HG03439 (cell line): Measurements from ENCODE around the gene MKNK2.
"Not testable (repeated sequence)": the region's sequence is repeated elsewhere in the genome, so short reads cannot be mapped to it uniquely, and the experiment has no call there.

ENCODE experiments used
- ATAC-seq: cut with Tn5 transposase; IDR thresholded peaks from one replicate; pipeline ENCODE4 v1.9.1; 2021; ENCODE audit warnings: mild to moderate bottlenecking, moderate library complexity; ENCODE audit not compliant: unreplicated experiment

MKNK2 gene

GRCh38 chr19:2044709-2045500, 6.1 kb downstream of the MKNK2 start:
- ATAC-seq = no peak

DNA sequence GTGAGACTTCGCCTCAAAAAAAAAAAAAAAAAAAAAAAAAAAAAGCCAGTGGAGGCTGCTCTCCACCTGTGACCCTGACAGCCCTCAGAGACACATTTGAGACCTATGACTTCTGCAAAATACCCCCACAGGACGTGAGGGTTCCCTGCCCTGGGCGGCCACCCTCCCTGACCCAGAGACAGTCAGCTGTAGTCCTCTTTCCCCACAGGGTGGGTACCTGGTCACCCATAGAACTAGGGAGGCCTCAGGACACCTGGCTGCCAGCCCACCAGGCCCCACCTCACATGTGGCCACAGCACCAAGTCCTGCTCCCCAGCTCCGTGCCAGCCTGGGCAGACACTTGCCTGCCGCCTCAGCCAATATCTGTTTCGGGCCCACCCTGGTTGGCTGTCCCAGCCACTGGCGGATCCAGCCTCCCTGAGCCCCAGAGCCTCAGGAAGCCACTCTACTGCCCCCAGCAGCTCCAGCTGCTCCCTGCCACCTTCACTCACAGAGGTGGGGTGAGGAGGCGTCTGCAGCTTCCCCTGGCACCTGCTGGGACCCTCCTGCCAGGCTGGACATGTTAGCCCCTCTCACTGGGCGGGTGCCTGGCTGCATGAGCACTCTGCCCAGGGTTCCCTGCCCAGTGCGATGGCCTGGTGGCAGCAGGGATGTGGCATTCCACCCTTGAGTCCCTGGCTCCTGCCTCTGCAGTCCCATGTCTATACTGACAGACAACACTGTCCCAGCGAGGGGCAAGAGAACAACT, 6.9 kb downstream of the MKNK2 start:
- ATAC-seq = no peak

DNA sequence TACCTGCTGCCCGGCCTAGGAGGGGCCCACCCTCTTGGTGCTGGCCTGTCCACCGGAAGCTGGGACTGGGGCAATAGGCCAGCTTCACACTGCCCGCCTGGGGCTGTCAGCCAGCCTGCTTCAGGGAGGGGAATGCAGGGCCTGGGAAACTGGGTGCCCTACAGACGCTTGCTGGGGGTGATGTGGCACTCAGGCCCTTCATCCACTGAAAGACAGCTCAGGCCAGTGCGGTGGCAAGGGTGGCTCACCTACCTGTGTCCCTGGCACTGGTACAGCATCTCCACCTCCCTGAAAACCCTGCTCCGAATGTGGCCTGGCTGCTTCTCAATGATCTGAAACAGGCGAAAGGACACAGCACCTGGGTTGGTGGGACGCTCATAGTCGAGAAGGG, 7.8 kb downstream of the MKNK2 start:
- no peak for ATAC-seq

DNA sequence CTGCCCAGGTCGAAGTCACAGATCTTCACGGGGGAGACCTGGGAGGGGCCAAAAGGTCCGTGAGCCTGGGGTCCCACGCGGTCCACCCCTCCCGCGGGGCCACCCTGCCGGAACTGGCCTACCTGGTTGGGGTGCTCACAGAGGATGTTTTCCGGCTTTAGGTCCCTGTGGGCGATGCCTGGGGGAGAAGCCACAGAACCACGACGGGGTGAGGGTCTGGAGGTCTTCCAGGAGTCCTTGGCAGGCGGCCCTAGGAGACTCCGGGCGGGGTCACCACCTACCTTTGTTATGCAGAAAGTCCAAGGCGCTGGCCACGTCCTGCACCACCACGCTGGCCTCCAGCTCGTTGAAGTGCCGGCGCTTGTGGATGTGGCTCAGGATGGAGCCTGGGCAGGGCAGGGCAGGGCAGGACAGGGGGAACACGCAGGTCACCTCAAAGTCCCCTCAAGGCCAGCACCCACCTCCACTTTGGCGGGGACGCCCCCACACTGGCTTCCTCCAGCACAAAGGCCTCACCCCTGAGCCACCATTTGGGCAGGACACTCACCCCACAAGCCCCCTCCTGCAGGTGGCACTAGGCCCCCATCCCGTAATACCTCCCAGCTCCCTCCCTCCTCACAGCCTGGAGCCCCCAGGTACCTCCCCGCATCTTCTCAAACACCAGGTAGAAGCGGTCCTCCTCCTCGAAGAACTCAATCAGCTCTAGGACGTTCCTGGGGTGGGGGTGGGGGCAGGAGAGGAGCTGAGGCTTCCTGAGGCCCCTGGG, 8.4 kb downstream of the MKNK2 start:
- ATAC-seq = peak; percentile 6

DNA sequence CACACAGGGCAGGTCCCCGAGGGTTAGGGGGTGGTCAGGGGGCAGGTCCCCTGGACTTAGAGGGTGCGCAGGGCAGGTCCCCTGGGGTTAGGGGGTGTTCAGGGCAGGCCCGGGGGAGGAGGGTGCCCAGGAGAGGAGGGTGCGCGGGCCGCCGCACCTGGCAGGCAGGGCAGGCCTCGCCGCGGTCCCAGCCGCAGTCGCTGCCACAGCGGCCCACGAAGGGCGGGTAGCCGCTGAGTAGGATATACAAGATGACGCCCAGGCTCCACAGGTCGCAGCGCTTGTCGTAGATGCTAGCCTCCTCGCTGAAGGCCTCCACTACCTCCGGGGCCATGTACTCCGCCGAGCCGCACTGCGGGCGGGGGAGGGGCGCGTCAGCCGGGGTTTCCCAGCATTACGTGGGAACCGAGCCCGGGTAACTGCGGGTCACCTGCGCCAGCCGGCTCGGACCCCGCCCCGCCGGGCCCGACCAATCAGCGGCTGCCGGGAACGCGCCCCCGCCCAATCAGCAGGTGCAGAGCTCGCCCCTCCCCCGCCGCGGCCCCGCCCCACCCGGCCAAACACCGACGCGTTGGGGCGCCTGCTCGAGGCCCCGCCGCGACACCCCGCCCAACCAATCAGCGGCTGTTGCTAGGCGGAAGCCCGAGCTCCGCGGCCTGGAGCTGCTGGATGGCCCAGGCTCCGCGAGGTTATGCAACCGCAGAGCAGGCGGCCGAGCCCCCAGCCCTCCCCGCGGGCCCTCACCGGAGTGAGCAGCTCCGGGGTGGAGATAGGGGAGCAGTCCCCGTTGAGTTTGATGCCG, 9.2 kb downstream of the MKNK2 start:
- peak; percentile 55 for ATAC-seq

DNA sequence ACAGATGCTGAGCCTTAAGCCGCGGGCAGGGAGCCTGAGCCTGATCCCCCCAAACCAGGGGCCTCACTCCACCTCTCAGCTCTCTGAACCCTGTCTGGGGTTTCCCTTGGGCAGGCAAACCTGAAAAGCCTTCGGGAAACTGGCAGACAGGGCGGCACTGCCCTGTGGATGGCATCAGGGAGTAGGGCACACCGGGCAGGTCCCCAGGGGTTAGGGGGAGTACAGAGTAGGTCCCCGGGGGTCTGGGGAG, 9.7 kb downstream of the MKNK2 start:
- no peak for ATAC-seq

DNA sequence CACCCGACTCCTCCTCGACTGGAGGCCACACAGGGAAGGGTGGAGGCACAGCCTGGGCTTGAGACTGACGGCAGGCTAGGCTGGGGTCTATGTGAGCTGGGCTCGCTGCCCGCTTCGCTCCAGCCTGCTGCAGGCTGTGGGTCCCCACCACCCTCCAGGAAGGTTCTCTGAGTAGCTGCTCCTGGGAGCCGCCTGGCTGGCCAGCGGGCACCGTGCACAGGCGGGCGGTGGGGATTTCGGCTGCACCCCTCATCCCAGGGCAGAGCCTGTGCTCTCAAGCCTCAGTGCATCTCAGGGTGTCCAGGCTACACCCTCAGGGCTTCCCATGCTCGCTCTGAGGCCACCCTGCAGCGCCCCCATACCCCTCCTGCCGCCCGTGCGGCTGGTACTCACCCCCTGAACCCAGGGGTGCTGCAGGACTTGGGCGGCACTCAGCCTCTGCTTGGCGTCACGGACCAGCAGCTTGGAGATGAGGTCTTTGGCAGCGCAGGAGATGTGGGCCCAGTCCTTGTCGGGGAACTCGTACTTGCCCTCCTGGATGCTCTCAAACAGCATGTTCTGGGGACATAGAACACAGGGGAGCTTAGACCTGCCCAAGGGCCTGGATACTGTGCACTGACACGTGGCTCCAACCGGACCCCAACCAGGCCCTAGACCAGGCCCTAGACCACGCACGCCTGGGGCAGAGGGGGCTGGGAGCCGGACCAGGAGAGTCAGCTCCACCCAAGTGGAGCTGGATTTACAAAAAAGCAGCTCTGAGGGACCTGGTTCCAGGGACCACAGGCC, 10.2 kb downstream of the MKNK2 start:
- ATAC-seq = no peak

DNA sequence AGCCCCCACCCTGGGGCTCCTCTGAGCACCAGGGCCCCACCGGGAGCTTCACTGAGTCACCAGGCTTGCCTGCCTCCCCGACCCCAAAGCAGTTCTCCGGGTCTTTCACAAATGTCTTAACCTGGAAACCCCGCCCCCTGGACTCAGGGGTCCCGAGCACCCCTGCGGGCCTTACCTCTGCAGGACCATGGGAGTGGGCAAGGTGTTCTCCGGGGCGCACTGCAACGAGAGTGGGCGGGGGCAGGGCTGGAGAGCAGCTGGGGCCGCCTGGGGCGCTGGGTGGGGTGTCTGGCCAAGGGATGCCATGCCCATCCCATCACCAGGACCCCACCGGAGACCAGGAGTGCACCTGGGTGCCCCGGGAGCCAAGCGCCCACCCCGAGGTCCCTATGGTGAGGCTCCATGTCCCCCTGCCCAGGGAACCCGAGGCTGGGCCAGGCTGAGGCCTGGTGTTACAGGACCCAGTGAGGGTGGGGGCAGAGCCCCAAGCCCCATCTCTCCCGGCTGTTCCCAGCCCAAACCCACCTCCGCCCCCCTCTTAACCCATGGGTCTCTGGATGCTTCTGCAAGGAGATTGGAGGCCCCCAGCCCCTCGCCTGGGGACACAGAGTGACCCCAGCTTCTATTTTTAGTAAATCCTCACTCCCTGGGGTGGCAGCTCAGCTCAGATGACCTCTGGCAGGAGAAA, 10.9 kb downstream of the MKNK2 start:
- no peak for ATAC-seq

DNA sequence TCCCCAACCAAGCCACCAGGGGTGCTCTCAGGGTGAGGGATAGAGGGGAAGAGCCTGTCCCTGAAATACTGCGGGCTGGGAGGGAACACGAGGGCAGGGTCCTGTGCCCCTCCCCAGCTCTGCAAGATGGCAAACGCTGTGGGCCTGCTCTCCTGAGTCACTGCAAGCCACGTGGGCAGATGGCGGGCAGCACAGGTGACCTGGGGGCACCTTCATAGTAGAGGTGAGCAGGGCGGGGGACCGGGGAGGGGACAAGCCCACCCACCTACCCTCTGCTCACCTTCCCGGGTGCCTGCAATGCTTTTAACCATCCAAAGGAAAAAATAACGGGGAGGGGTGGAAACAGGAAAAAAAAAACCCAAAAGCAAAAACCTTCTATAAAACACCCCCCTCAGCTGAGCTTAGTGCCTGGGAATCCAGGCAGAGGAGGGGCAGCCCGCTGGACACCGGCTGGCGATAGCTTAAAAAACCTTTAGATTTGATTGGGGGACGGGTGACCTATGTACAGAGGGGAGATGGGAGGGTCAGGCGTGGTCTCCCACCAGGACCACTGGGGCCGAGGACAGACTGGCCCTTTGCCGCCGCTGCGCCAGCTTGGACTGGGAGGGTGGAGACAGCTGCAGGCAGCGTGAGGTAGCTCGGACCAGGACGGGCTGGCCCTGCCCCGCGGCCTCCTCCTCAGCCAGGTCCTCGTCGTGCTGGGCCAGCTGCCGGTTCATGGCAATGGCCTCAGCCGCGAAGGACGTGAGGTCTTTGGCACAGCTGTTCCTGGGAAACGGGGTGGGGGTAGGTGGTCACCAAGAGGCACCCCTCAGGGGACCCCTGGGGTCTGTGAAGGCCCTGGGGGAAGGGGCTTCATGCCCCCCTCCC, 11.7 kb downstream of the MKNK2 start:
- no peak for ATAC-seq

DNA sequence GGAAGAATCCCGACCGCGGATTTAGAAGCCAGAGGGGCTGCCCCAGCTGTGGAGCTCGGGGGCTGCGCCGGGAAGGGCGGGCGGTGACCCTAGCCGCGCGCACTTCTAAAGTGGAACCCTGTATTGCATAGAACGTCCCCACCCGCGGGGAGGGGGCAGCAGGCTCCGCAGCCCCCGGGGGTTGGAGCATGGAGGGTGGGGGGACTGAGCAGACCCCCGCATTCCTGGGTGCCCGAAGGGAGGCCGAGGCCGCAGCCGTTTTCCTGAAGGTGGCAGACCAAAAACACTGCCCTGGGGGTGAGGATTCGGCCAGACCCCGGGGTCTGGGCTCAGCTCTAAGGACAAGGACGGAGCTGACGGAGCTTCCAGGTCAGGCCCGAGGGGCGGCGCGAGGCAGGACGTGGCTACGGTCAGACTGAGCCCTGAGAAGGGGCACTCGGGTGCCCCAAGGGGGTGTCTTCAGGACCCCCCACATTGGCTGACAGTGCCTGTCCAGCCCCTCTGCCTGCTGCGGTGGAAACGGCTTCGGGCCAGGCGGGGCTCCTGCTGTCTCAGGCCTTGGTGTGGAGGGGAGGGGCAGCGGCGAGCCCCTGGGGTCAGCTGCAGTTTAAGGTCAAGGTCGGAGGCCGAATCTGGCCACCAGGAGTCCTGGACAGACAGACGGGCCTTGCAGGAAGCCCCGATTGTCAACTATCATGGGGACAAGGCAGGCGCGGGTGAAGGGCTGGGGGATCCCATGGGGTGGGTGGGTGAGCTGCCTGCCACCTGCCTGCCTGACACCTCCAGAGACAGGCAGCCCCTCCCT, 12.6 kb downstream of the MKNK2 start:
- no peak for ATAC-seq

GRCh38 chr19:2037651-2038255, 13.3 kb downstream of the MKNK2 start:
- no peak for ATAC-seq

DNA sequence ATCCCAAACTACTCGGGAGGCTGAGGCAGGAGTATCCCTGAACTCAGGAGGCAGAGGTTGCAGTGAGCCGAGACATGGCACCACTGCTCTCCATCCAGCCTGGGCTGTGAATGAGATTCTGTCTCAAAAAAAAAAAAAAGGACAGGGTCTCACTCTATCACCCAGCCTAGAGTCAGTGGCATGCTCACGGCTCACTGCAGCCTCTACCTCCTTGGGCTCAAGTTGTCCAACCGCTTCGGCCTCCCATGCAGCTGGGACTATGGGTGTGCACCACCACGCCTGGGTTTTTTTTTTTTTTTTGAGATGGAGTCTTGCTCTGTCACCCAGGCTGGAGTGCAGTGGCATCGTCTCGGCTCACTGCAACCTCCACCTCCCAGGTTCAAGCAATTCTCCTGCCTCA, 14.6 kb downstream of the MKNK2 start:
- ATAC-seq = no peak

DNA sequence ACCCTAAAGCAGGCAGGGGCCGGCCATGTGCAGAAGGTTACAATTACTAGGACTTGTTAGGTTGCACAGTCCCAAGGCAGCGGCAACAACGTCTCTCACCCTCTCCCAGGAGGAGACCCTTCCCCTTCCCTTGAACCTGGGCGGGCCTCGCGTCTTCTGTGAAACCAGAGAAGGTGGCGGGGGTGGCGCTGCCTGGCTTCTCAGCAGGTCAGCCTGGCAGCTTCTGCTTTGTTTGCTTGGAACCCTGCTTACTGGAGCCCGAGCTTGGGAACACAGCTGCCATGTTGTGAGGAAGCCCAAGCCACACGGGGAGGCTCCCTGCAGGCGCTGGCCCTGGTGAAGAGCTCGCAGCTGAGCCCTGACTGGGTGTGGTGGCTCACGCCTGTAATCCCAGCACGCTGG, 15.5 kb downstream of the MKNK2 start:
- no peak for ATAC-seq

GRCh38 chr19:2034729-2035589, 16.1 kb downstream of the MKNK2 start:
- ATAC-seq = no peak

DNA sequence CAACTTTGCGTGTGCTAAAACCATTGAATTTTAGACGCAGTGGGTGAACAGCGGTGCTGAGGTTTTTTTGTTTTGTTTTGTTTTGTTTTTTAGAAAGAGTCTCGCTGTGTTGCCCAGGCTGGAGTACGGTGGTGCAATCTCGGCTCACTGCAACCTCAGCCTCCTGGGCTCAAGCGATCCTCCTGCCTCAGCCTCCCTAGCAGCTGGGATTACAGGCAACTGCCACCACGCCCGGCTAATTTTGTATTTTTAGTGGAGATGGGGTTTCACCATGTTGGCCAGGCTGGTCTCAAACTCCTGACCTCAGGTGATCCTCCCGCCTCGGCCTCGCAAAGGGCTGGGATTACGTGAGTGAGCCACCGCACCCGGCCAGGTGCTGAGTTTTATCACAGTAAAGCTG, 16.8 kb downstream of the MKNK2 start:
- ATAC-seq = not testable (repeated sequence)

GRCh38 chr19:2033825-2034159, 17.3 kb downstream of the MKNK2 start:
- ATAC-seq = no peak
